HG03457 (cell line): Measurements from ENCODE around the gene DNAJB6.
"Not testable (repeated sequence)": the region's sequence is repeated elsewhere in the genome, so short reads cannot be mapped to it uniquely, and the experiment has no call there.

Experiments used
- ATAC-seq: cut with Tn5 transposase; IDR thresholded peaks from one replicate; pipeline ENCODE4 v1.9.1; 2021; ENCODE audit warnings: moderate number of reproducible peaks; ENCODE audit not compliant: unreplicated experiment

DNAJB6 gene

GRCh38 chr7:157438121-157439025 is 101.6 kb downstream of the DNAJB6 start:
- no peak for ATAC-seq

GRCh38 chr7:157439149-157439548 is 102.3 kb downstream of the DNAJB6 start:
- ATAC-seq: no peak

GRCh38 chr7:157439761-157440160 is 103.0 kb downstream of the DNAJB6 start:
- no peak for ATAC-seq

- no peak for ATAC-seq
Measured at GRCh38 chr7:157440346-157441022, 103.7 kb downstream of the DNAJB6 start.

GRCh38 chr7:157441023-157441399 is 104.2 kb downstream of the DNAJB6 start:
- ATAC-seq: no peak

- ATAC-seq: no peak
Measured at GRCh38 chr7:157442456-157442855, 105.7 kb downstream of the DNAJB6 start.

- ATAC-seq: no peak
Measured at GRCh38 chr7:157442993-157443831, 106.4 kb downstream of the DNAJB6 start.

GRCh38 chr7:157444011-157444842 is 107.4 kb downstream of the DNAJB6 start:
- no peak for ATAC-seq

GRCh38 chr7:157444843-157445135 is 108.0 kb downstream of the DNAJB6 start:
- no peak for ATAC-seq

- ATAC-seq: no peak
Measured at GRCh38 chr7:157445246-157445955, 108.6 kb downstream of the DNAJB6 start.

- ATAC-seq: no peak
Measured at GRCh38 chr7:157445956-157446295, 109.1 kb downstream of the DNAJB6 start.

- no peak for ATAC-seq
Measured at GRCh38 chr7:157446322-157446721, 109.5 kb downstream of the DNAJB6 start.

GRCh38 chr7:157454003-157454402 is 117.2 kb downstream of the DNAJB6 start:
- not testable (repeated sequence) for ATAC-seq

GRCh38 chr7:157457355-157458253 is 120.8 kb downstream of the DNAJB6 start:
- no peak for ATAC-seq

GRCh38 chr7:157458254-157458633 is 121.4 kb downstream of the DNAJB6 start:
- ATAC-seq: no peak

- no peak for ATAC-seq
Measured at GRCh38 chr7:157459966-157460365, 123.2 kb downstream of the DNAJB6 start.

- no peak for ATAC-seq
Measured at GRCh38 chr7:157460721-157461120, 123.9 kb downstream of the DNAJB6 start.

- ATAC-seq: no peak
Measured at GRCh38 chr7:157461573-157462418, 125.0 kb downstream of the DNAJB6 start.
